GM12891 (cell line): ENCODE measurements around the gene FAM174B.

Experiments
- POLR2A ChIP-seq: IDR thresholded peaks from 2 replicates; pipeline ENCODE4 v1.6.1; 2011; ENCODE audit warnings: low read depth, low read length, control low read depth
- POLR2AphosphoS5 ChIP-seq: IDR thresholded peaks from 2 replicates; pipeline ENCODE4 v1.6.1; 2011; ENCODE audit warnings: low read depth, low read length, control low read depth
- POU2F2 ChIP-seq: IDR thresholded peaks from 2 replicates; pipeline ENCODE4 v1.6.1; 2011; ENCODE audit warnings: low read depth, mild to moderate bottlenecking, control low read depth, low read length, moderate library complexity
- SPI1 ChIP-seq: IDR thresholded peaks from 2 replicates; pipeline ENCODE4 v1.6.1; 2011; ENCODE audit warnings: low read depth, low read length, control low read depth
- TAF1 ChIP-seq: IDR thresholded peaks from 2 replicates; pipeline ENCODE4 v1.6.1; 2011; ENCODE audit warnings: low read depth, low read length, control low read depth

DNA sequence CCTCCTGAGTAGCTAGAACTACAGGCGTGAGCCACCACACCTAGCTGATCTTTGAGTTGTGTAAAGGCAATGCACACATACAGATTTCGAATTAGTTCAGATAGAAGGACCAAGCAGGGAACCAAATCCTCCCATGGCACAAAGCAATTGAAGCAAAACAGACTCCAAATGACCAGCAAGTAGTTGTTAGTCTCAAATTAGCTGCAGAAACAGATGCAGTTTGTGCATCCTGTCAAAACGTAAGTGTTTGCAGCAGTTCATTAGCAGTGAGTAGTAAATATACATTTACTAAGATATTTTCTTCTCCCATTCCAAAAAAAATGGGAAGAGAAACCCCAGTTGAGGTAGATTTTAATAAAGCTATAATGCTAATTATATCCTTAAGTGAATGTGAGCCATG, 15.8 kb upstream of the FAM174B start:
- TF ChIP-seq TAF1 (no peak), POLR2A (no peak), POLR2AphosphoS5 (no peak), POU2F2 (no peak), SPI1 (no peak)
